NCI-H146 treated with DMSO at 0.1 percent for 48 hours (cell line): Measurements from ENCODE around the gene ZNF407.
"Not testable (repeated sequence)": the region's sequence is repeated elsewhere in the genome, so short reads cannot be mapped to it uniquely, and the experiment has no call there.

Experiments used
- DNase-seq: peaks from one replicate; lab custom pipeline; 2025; ENCODE audit not compliant: unreplicated experiment; lab: John Stamatoyannopoulos, UW

The ZNF407 gene

GRCh38 chr18:74597662-74598349 lies at the start of gene ZNF407:
ZNF407 (plus strand) TSS chr18:74597870; CDS start chr18:74631020, 33,150 bp downstream.
- DNase-seq = peak; percentile 95

- DNase-seq = no peak
Measured at GRCh38 chr18:74549591-74550104, 48.0 kb upstream of the ZNF407 start.

- no peak for DNase-seq
Measured at GRCh38 chr18:74550886-74551285, 46.8 kb upstream of the ZNF407 start.

GRCh38 chr18:74551452-74551851 lies 46.2 kb upstream of the ZNF407 start:
- DNase-seq = no peak

GRCh38 chr18:74551936-74552555 lies 45.6 kb upstream of the ZNF407 start:
- peak; percentile 90 for DNase-seq

GRCh38 chr18:74556126-74556525 lies 41.5 kb upstream of the ZNF407 start:
- DNase-seq = no peak

GRCh38 chr18:74558096-74558495 lies 39.6 kb upstream of the ZNF407 start:
- no peak for DNase-seq

- no peak for DNase-seq
Measured at GRCh38 chr18:74562131-74562730, 35.4 kb upstream of the ZNF407 start.

- no peak for DNase-seq
Measured at GRCh38 chr18:74562775-74563174, 34.9 kb upstream of the ZNF407 start.

GRCh38 chr18:74563999-74564398 lies 33.7 kb upstream of the ZNF407 start:
- DNase-seq = no peak

- not testable (repeated sequence) for DNase-seq
Measured at GRCh38 chr18:74565164-74565563, 32.5 kb upstream of the ZNF407 start.

GRCh38 chr18:74565993-74566392 lies 31.7 kb upstream of the ZNF407 start:
- DNase-seq = not testable (repeated sequence)

- no peak for DNase-seq
Measured at GRCh38 chr18:74567822-74568221, 29.8 kb upstream of the ZNF407 start.

GRCh38 chr18:74569401-74569800 lies 28.3 kb upstream of the ZNF407 start:
- no peak for DNase-seq

GRCh38 chr18:74570266-74570665 lies 27.4 kb upstream of the ZNF407 start:
- no peak for DNase-seq

- DNase-seq = no peak
Measured at GRCh38 chr18:74571895-74572680, 25.6 kb upstream of the ZNF407 start.

GRCh38 chr18:74573053-74573452 lies 24.6 kb upstream of the ZNF407 start:
- DNase-seq = no peak

GRCh38 chr18:74574916-74575315 lies 22.8 kb upstream of the ZNF407 start:
- no peak for DNase-seq

- no peak for DNase-seq
Measured at GRCh38 chr18:74577019-74577418, 20.7 kb upstream of the ZNF407 start.

GRCh38 chr18:74579496-74580065 lies 18.1 kb upstream of the ZNF407 start:
- no peak for DNase-seq

- no peak for DNase-seq
Measured at GRCh38 chr18:74582642-74583041, 15.0 kb upstream of the ZNF407 start.
